Keratinocyte (primary cell): ENCODE measurements around the gene MTERF4. TPM values are rescaled to one million over a fixed set of nuclear protein-coding genes. Genes with fewer than 3 reads are reported as not detected.
"Not testable (repeated sequence)": the region's sequence is repeated elsewhere in the genome, so short reads cannot be mapped to it uniquely, and the experiment has no call there.

Source experiments
- DNase-seq: peaks from one replicate; pipeline ENCODE4 v3.0.0-alpha.2; 2011; ENCODE audit warnings: low read depth, missing footprints, low spot score
- FAIRE-seq: peaks from 2 replicates; lab custom pipeline; 2011; peaks lifted over from hg19 to GRCh38; lab: Jason Lieb, UNC
- H2AFZ ChIP-seq: 2 replicates; pipeline ENCODE4 v1.6.0; 2012; ENCODE audit warnings: low read length, control low read depth, inconsistent platforms; ENCODE audit not compliant: control insufficient read depth
- H3K27ac ChIP-seq: 2 replicates; pipeline ENCODE4 v1.5.1; 2011; ENCODE audit warnings: low read length; ENCODE audit not compliant: control insufficient read depth, insufficient read depth
- H3K27me3 ChIP-seq: 3 replicates; pipeline ENCODE4 v1.6.0; 2011; ENCODE audit warnings: low read length; ENCODE audit not compliant: control insufficient read depth, insufficient read depth; ENCODE audit errors: extremely low read depth
- H3K36me3 ChIP-seq, 2 experiments: 2 replicates in 1 of 2; 3 replicates in 1 of 2; pipeline ENCODE4 v1.5.1; 2011; ENCODE audit warnings: low read length in 2 of 2, mild to moderate bottlenecking in 1 of 2; ENCODE audit not compliant: control insufficient read depth in 2 of 2, insufficient read depth in 2 of 2; ENCODE audit errors: extremely low read depth in 1 of 2
- H3K4me1 ChIP-seq: 3 replicates; pipeline ENCODE4 v1.5.1; 2011; ENCODE audit warnings: low read length; ENCODE audit not compliant: control insufficient read depth, insufficient read depth; ENCODE audit errors: extremely low read depth
- H3K4me2 ChIP-seq: 3 replicates; pipeline ENCODE4 v1.6.0; 2011; ENCODE audit warnings: low read depth, low read length; ENCODE audit not compliant: control insufficient read depth, insufficient read depth; ENCODE audit errors: extremely low read depth
- H3K4me3 ChIP-seq, 3 experiments: fragments of 200-600 bp in 1 of 3; sonication (generic) in 1 of 3; 2 replicates in 2 of 3; 3 replicates in 1 of 3; pipeline ENCODE4 v1.5.1; 2011 to 2016; ENCODE audit warnings: low read length in 3 of 3, mild to moderate bottlenecking in 3 of 3, control low read depth in 2 of 3, inconsistent platforms in 1 of 3, low read depth in 1 of 3, mixed read lengths in 1 of 3, mixed run types in 1 of 3, moderate library complexity in 1 of 3; ENCODE audit not compliant: control insufficient read depth in 2 of 3, insufficient read depth in 2 of 3; ENCODE audit errors: extremely low read depth in 1 of 3
- H3K79me2 ChIP-seq: 2 replicates; pipeline ENCODE4 v1.6.0; 2012; ENCODE audit warnings: low read length; ENCODE audit not compliant: control insufficient read depth, insufficient read depth
- H3K9ac ChIP-seq: 3 replicates; pipeline ENCODE4 v1.6.0; 2011; ENCODE audit warnings: low read length; ENCODE audit not compliant: control insufficient read depth, insufficient read depth; ENCODE audit errors: extremely low read depth
- H3K9me1 ChIP-seq: 3 replicates; pipeline ENCODE4 v1.6.0; 2011; ENCODE audit warnings: low read length; ENCODE audit not compliant: control insufficient read depth, insufficient read depth; ENCODE audit errors: extremely low read depth
- H3K9me3 ChIP-seq: 2 replicates; pipeline ENCODE4 v1.5.1; 2012; ENCODE audit warnings: low read depth, low read length; ENCODE audit not compliant: control insufficient read depth
- H4K20me1 ChIP-seq: 3 replicates; pipeline ENCODE4 v1.6.0; 2011; ENCODE audit warnings: low read length; ENCODE audit not compliant: control insufficient read depth, insufficient read depth; ENCODE audit errors: extremely low read depth
- EZH2 ChIP-seq: IDR thresholded peaks from one replicate; pipeline ENCODE4 v1.6.1; 2012; ENCODE audit warnings: inconsistent platforms, mild to moderate bottlenecking, low read length, moderate library complexity
- dilution Hi-C: fragments of 300-500 bp; cut with MboI; formaldehyde crosslinking; loops from one replicate; pipeline ENCODE4 v1.7.0; 2020; ENCODE audit warnings: low sequenced_read_pairs; ENCODE audit not compliant: extremely low pct_ligation_motif_present
- polyA plus RNA-seq, 5 experiments: library from polyadenylated mRNA; depleted of rRNA in 3 of 5; stranded (reverse) in 3 of 5; stranded (forward) in 1 of 5; unstranded in 1 of 5; fragments of >200 nt; gene quantifications; 1 replicate in 1 of 5; 2 replicates in 3 of 5; 3 replicates in 1 of 5; pipeline versions ENCODE4 v1.2.1 to v1.2.3, GENCODE V29; 2011 to 2012; ENCODE audit warnings: missing spikeins in 2 of 5, low read depth in 1 of 5, low replicate concordance in 1 of 5
- TF ChIP-seq, protein P1 (sequence below), 3 experiments: IDR thresholded peaks in 1 of 3; conservative IDR thresholded peaks in 1 of 3; optimal IDR thresholded peaks in 1 of 3; 2 replicates in 2 of 3; 3 replicates in 1 of 3; pipeline versions ENCODE3 to v1.5.1; 2011; ENCODE audit warnings: low read length in 3 of 3, mild to moderate bottlenecking in 3 of 3, moderate library complexity in 2 of 3, control low read depth in 1 of 3, inconsistent platforms in 1 of 3; ENCODE audit not compliant: insufficient read depth in 2 of 3; ENCODE audit errors: extremely low read depth in 1 of 3

MTERF4 gene
- polyA plus RNA-seq, 1 donor (not counting 4 experiments of a cell fraction or from before 2014, with no cell fraction given), result 28.5 TPM

DNA sequence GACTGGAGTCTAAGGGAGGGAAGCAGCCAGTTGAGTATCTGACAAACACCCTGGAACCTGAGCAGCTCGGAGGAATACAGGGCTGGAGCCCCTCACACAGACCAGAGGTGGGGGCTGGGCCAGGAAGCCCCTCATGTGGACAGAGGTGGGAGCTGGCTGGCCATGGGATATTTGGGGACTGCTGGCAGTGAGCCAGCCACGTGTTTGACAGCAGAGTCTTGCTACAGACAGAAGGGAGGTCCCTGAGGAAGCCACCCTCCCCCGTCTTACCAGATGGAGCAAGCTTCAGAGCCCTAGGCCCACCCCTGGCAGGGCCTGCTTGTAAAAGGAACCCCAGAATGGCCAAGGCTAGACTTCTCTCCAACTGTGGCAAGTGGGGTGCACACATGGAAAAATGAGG, 3.6 kb upstream of the MTERF4 start:
- no peak overlapping the region for H3K4me3 ChIP-seq
- no peaks in the 10 kb centered on the region for H4K20me1 ChIP-seq
- H3K36me3 ChIP-seq, result peaks cover 0 to 4% of the 10 kb centered on the region in 2 experiments
- H3K27ac ChIP-seq, result no peak overlapping the region
- H3K9ac ChIP-seq, result no peak overlapping the region
- no peak overlapping the region for H2AFZ ChIP-seq
- no peak for TF ChIP-seq EZH2
- TF ChIP-seq, protein P1, sequence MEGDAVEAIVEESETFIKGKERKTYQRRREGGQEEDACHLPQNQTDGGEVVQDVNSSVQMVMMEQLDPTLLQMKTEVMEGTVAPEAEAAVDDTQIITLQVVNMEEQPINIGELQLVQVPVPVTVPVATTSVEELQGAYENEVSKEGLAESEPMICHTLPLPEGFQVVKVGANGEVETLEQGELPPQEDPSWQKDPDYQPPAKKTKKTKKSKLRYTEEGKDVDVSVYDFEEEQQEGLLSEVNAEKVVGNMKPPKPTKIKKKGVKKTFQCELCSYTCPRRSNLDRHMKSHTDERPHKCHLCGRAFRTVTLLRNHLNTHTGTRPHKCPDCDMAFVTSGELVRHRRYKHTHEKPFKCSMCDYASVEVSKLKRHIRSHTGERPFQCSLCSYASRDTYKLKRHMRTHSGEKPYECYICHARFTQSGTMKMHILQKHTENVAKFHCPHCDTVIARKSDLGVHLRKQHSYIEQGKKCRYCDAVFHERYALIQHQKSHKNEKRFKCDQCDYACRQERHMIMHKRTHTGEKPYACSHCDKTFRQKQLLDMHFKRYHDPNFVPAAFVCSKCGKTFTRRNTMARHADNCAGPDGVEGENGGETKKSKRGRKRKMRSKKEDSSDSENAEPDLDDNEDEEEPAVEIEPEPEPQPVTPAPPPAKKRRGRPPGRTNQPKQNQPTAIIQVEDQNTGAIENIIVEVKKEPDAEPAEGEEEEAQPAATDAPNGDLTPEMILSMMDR (optimal IDR thresholded peaks at IDR 0.05 in 1 of 3, IDR thresholded peaks at IDR 0.05 in 1 of 3, conservative IDR thresholded peaks at IDR 0.05 in 1 of 3; ENCODE audit: extremely low read depth in 1 of 3, insufficient read depth in 2 of 3, low read length in 3 of 3), result no peak
- no peak overlapping the region for H3K4me2 ChIP-seq
- H3K4me1 ChIP-seq, result no peaks in the 10 kb centered on the region
- peaks cover 9% of the 10 kb centered on the region for H3K79me2 ChIP-seq
- FAIRE-seq (no peak), DNase-seq (no peak)
- no peaks in the 10 kb centered on the region for H3K27me3 ChIP-seq
- no peaks in the 10 kb centered on the region for H3K9me1 ChIP-seq
- dilution Hi-C loops, result no loop called here
- no peaks in the 10 kb centered on the region for H3K9me3 ChIP-seq

DNA sequence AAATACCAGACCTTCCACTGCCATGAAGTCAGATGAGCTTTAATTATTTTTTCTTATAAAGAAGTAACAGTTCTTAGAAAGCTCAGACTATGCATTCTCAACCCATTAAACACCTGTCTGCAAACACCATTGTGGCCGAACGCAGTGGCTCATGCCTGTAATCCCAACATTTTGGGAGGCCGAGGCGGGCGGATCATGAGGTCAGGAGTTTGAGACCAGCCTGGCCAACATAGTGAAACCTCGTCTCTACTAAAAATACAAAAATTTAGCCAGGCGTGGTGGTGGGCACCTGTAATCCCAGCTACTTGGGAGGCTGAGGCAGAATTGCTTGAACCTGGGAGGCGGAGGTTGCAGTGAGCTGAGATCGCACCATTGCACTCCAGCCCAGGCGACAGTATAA, 2.5 kb upstream of the MTERF4 start:
- H3K4me2 ChIP-seq, H3K9ac ChIP-seq, DNase-seq, H3K4me1 ChIP-seq, H3K9me3 ChIP-seq, H3K27me3 ChIP-seq, dilution Hi-C loops, H3K9me1 ChIP-seq, H4K20me1 ChIP-seq, H3K4me3 ChIP-seq, H2AFZ ChIP-seq, FAIRE-seq, H3K27ac ChIP-seq, H3K36me3 ChIP-seq: not testable (repeated sequence)
- peaks cover 17% of the 10 kb centered on the region for H3K79me2 ChIP-seq

DNA sequence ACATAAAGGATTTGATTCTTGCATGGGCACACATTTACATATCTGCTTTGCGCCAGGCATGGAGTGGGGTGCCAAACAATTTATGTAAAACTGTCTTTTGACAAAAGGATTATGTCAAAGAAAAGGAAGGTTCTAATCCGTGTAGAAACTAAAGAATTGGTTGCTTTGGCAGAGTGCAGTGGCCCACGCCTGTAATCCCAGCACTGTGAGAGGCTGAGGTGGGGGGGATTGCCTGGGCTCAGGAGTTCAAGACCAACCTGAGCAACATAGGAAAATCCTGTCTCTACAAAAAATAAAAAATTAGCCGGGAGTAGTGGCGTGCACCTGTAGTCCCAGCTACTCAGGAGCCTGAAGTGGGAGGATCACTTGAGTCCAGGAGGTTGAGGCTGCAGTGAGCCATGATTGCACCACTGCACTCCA, 1.1 kb upstream of the MTERF4 start:
- Histone ChIP-seq H3K9me3 (no peaks in the 10 kb centered on the region), H3K27ac (peak overlapping the region; percentile 64), H3K4me3 (peak overlapping the region; percentile 89 to 91 (median 90)), H3K27me3 (no peaks in the 10 kb centered on the region), H3K9ac (peak overlapping the region; percentile 80), H3K4me2 (peak overlapping the region; percentile 83), H3K36me3 (peaks cover 8 to 9% of the 10 kb centered on the region in 2 experiments), H4K20me1 (peaks cover 3% of the 10 kb centered on the region), H3K79me2 (peaks cover 23% of the 10 kb centered on the region), H3K4me1 (no peaks in the 10 kb centered on the region), H2AFZ (peak overlapping the region; percentile 70), H3K9me1 (no peaks in the 10 kb centered on the region)
- TF ChIP-seq, protein P1 (optimal IDR thresholded peaks at IDR 0.05 in 1 of 3, IDR thresholded peaks at IDR 0.05 in 1 of 3, conservative IDR thresholded peaks at IDR 0.05 in 1 of 3; ENCODE audit: extremely low read depth in 1 of 3, insufficient read depth in 2 of 3, low read length in 3 of 3), result no peak
- no peak for TF ChIP-seq EZH2
- DNase-seq, result no peak
- no peak for FAIRE-seq
- dilution Hi-C loops, result no loop called here
